HepG2 (cell line): ENCODE results near the gene PSMD1. TPM values are rescaled to one million over a fixed set of nuclear protein-coding genes. Genes with fewer than 3 reads are reported as not detected.

Experiments
- ADNP ChIP-seq: sonication (generic); formaldehyde crosslinking; IDR thresholded peaks from 2 replicates; pipeline ENCODE4 v1.4.0; 2020; ENCODE audit warnings: missing genetic modification reagents
- ATF1 ChIP-seq: IDR thresholded peaks from 2 replicates; pipeline ENCODE4 v1.6.1; 2016; ENCODE audit warnings: mild to moderate bottlenecking, control low read depth
- CHD2 ChIP-seq: IDR thresholded peaks from 2 replicates; pipeline ENCODE4 v1.6.1; 2011; ENCODE audit warnings: low read depth, low read length, improper control_type of control experiment
- ESRRA ChIP-seq: sonication (generic); formaldehyde crosslinking; IDR thresholded peaks from 2 replicates; pipeline ENCODE4 v1.5.1; 2020; ENCODE audit warnings: mild to moderate bottlenecking, low read depth, missing genetic modification reagents
- GABPB1 ChIP-seq: IDR thresholded peaks from 2 replicates; pipeline ENCODE4 v1.6.1; 2016; ENCODE audit warnings: mild to moderate bottlenecking, missing genetic modification reagents, moderate library complexity, missing compliant biosample characterization
- HHEX ChIP-seq: IDR thresholded peaks from 2 replicates; pipeline ENCODE4 v1.6.1; 2016; ENCODE audit warnings: control low read depth
- HIVEP1 ChIP-seq: sonication (generic); formaldehyde crosslinking; IDR thresholded peaks from 2 replicates; pipeline ENCODE4 v1.4.0; 2020; ENCODE audit warnings: mild to moderate bottlenecking, missing genetic modification reagents
- IRF9 ChIP-seq: sonication (generic); formaldehyde crosslinking; IDR thresholded peaks from 2 replicates; pipeline ENCODE4 v1.8.0; 2022; ENCODE audit warnings: missing genetic modification reagents, mild to moderate bottlenecking, borderline replicate concordance
- KDM5B ChIP-seq: sonication (generic); formaldehyde crosslinking; IDR thresholded peaks from 2 replicates; pipeline ENCODE4 v1.4.0; 2020; ENCODE audit warnings: missing genetic modification reagents, mild to moderate bottlenecking, borderline replicate concordance
- REXO4 ChIP-seq: sonication (generic); formaldehyde crosslinking; IDR thresholded peaks from 2 replicates; pipeline ENCODE4 v1.8.0; 2022; ENCODE audit warnings: missing genetic modification reagents, mild to moderate bottlenecking, borderline replicate concordance
- SRSF1 ChIP-seq: fragments of 200-400 bp; formaldehyde crosslinking; optimal IDR thresholded peaks from 2 replicates; pipeline ENCODE3; 2017; ENCODE audit warnings: mild to moderate bottlenecking, low read depth, low read length, moderate library complexity
- TFDP1 ChIP-seq: IDR thresholded peaks from 2 replicates; pipeline ENCODE4 v1.6.1; 2016; ENCODE audit warnings: missing compliant biosample characterization, missing genetic modification reagents, borderline replicate concordance
- UBTF ChIP-seq: sonication (generic); formaldehyde crosslinking; IDR thresholded peaks from 2 replicates; pipeline ENCODE4 v1.4.0; 2020; ENCODE audit warnings: mild to moderate bottlenecking, missing genetic modification reagents
- ZBTB20 ChIP-seq: sonication (generic); formaldehyde crosslinking; IDR thresholded peaks from 2 replicates; pipeline ENCODE4 v1.8.1; 2023; ENCODE audit warnings: missing genetic modification reagents, low read depth, mild to moderate bottlenecking, borderline replicate concordance
- ZEB1 ChIP-seq: IDR thresholded peaks from 2 replicates; pipeline ENCODE4 v1.6.1; 2012; ENCODE audit warnings: mild to moderate bottlenecking, low read depth, inconsistent platforms; ENCODE audit not compliant: insufficient replicate concordance
- ZMAT3 ChIP-seq: sonication (generic); formaldehyde crosslinking; conservative IDR thresholded peaks from 2 replicates; pipeline ENCODE4 v1.7.0; 2021; ENCODE audit warnings: missing genetic modification reagents
- ZNF30 ChIP-seq: sonication (generic); formaldehyde crosslinking; IDR thresholded peaks from 2 replicates; pipeline ENCODE4 v1.5.0; 2020; ENCODE audit warnings: mild to moderate bottlenecking, missing genetic modification reagents
- ZNF318 ChIP-seq: sonication (generic); formaldehyde crosslinking; IDR thresholded peaks from 2 replicates; pipeline ENCODE4 v1.4.0; 2020; ENCODE audit warnings: mild to moderate bottlenecking, missing genetic modification reagents
- ZSCAN29 ChIP-seq: sonication (generic); formaldehyde crosslinking; conservative IDR thresholded peaks from 2 replicates; pipeline ENCODE4 v1.4.0; 2020; ENCODE audit warnings: mild to moderate bottlenecking, missing genetic modification reagents
- polyA plus RNA-seq, 8 experiments: library from polyadenylated mRNA; depleted of rRNA in 3 of 8; stranded (reverse) in 7 of 8; unstranded in 1 of 8; fragments of >200 nt; fragmentation: Illumina TruSeq in 4 of 8; extraction: Trizol in 4 of 8; gene quantifications; 2 replicates each; pipeline versions ENCODE4 v1.2.1 to v1.2.3, GENCODE V29; 2011 to 2016; ENCODE audit warnings: low read depth in 4 of 8, missing spikeins in 1 of 8, mixed read lengths in 1 of 8; ENCODE audit not compliant: insufficient read depth in 1 of 8
- total RNA-seq, 5 experiments: library from RNA; depleted of rRNA; stranded (reverse); fragments of >200 nt; fragmentation: Illumina TruSeq; extraction: Trizol; gene quantifications; 2 replicates each; pipeline ENCODE4 v1.2.3, GENCODE V29; 2016; ENCODE audit warnings: low read depth in 1 of 5

PSMD1 gene
- total and polyA plus RNA-seq, 2 of the 13 experiments (the other 11 are each of a cell fraction or from before 2014, with no cell fraction given) = 136 to 191 TPM

GRCh38 chr2:231065966-231066365, 9.3 kb downstream of the PSMD1 start (continued):
- 0 out of 2 replicates have a peak, but pooled peaks have one; percentile 37 for TF ChIP-seq HHEX
- TF ChIP-seq ATF1 (CRISPR knock-in tag) = peak; percentile 28; the same call in 1 of the 2 replicates
- TF ChIP-seq ADNP = no peak
- TF ChIP-seq SRSF1 = no peak
- no peak for TF ChIP-seq TFDP1
- no peak for TF ChIP-seq ZEB1
- TF ChIP-seq ESRRA (CRISPR knock-in tag) = no peak
- TF ChIP-seq REXO4 (CRISPR knock-in tag) = no peak
- no peak for TF ChIP-seq ZNF318 (CRISPR knock-in tag)
- no peak for TF ChIP-seq CHD2
- no peak for TF ChIP-seq ZMAT3 (CRISPR knock-in tag)
- TF ChIP-seq UBTF = no peak
- TF ChIP-seq IRF9 (CRISPR knock-in tag) = no peak
- TF ChIP-seq GABPB1 (CRISPR knock-in tag) = no peak
- TF ChIP-seq HIVEP1 (CRISPR knock-in tag) = no peak
- no peak for TF ChIP-seq KDM5B
- no peak for TF ChIP-seq ZNF30 (CRISPR knock-in tag)
- no peak for TF ChIP-seq ZSCAN29 (CRISPR knock-in tag)
- TF ChIP-seq ZBTB20 (CRISPR knock-in tag) = peak; percentile 97
